ENCODE data around the gene CMSS1. TPM values are rescaled to one million over a fixed set of nuclear protein-coding genes. Genes with fewer than 3 reads are reported as not detected.

The CMSS1 gene
- total and polyA plus RNA-seq, 2 of the 13 experiments (the other 11 are each of a cell fraction or from before 2014, with no cell fraction given): 6.4 to 48.7 TPM

GRCh38 chr3:99891610-99892285 lies 74.1 kb downstream of the CMSS1 start (continued):
- TF ChIP-seq ZNF17 (CRISPR knock-in tag; IDR thresholded peaks at IDR 0.05): no peak
- TF ChIP-seq, protein P1, sequence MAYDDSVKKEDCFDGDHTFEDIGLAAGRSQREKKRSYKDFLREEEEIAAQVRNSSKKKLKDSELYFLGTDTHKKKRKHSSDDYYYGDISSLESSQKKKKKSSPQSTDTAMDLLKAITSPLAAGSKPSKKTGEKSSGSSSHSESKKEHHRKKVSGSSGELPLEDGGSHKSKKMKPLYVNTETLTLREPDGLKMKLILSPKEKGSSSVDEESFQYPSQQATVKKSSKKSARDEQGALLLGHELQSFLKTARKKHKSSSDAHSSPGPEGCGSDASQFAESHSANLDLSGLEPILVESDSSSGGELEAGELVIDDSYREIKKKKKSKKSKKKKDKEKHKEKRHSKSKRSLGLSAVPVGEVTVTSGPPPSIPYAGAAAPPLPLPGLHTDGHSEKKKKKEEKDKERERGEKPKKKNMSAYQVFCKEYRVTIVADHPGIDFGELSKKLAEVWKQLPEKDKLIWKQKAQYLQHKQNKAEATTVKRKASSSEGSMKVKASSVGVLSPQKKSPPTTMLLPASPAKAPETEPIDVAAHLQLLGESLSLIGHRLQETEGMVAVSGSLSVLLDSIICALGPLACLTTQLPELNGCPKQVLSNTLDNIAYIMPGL (CRISPR knock-in tag; IDR thresholded peaks at IDR 0.05; ENCODE audit: borderline replicate concordance in 1 of 2, low read depth in 1 of 2): no peak
- TF ChIP-seq SIN3A (IDR thresholded peaks at IDR 0.05; ENCODE audit: borderline replicate concordance, low read depth, low read length): no peak
- TF ChIP-seq ATF4 (CRISPR knock-in tag; IDR thresholded peaks at IDR 0.05): no peak
- no peak for TF ChIP-seq MTA1 (CRISPR knock-in tag; IDR thresholded peaks at IDR 0.05; ENCODE audit: borderline replicate concordance)
- no peak for TF ChIP-seq ZNF253 (CRISPR knock-in tag; IDR thresholded peaks at IDR 0.05; ENCODE audit: borderline replicate concordance)
- no peak for TF ChIP-seq ZNF296 (CRISPR knock-in tag; conservative IDR thresholded peaks at IDR 0.05)
- TF ChIP-seq RAD21 (CRISPR knock-in tag; IDR thresholded peaks at IDR 0.05): no peak
- TF ChIP-seq ZNF282 (IDR thresholded peaks at IDR 0.05; ENCODE audit: partially characterized antibody): no peak
- TF ChIP-seq HNRNPK (IDR thresholded peaks at IDR 0.05; ENCODE audit: low read depth, low read length, poor library complexity, severe bottlenecking): no peak

All from HepG2 (cell line).